Panc1 (cell line): ENCODE results near the gene PIBF1.

Experiments used
- CTCF ChIP-seq: fragments of 450-650 bp; IDR thresholded peaks from 2 replicates; pipeline ENCODE4 v1.5.1; 2017; ENCODE audit warnings: mild to moderate bottlenecking
- POLR2AphosphoS5 ChIP-seq: IDR thresholded peaks from 2 replicates; pipeline ENCODE4 v1.6.1; 2012; ENCODE audit warnings: mild to moderate bottlenecking, low read depth, low read length, moderate library complexity
- REST ChIP-seq, 2 experiments: IDR thresholded peaks; 2 replicates each; pipeline ENCODE4 v1.6.1; 2011 to 2012; ENCODE audit warnings: low read depth in 2 of 2, control low read depth in 1 of 2, low read length in 1 of 2, mild to moderate bottlenecking in 1 of 2, moderate library complexity in 1 of 2; ENCODE audit not compliant: insufficient read depth in 1 of 2
- TCF7L2 ChIP-seq: IDR thresholded peaks from 2 replicates; pipeline ENCODE4 v1.6.1; 2011; ENCODE audit warnings: mild to moderate bottlenecking, low read depth, low read length, inconsistent platforms

DNA sequence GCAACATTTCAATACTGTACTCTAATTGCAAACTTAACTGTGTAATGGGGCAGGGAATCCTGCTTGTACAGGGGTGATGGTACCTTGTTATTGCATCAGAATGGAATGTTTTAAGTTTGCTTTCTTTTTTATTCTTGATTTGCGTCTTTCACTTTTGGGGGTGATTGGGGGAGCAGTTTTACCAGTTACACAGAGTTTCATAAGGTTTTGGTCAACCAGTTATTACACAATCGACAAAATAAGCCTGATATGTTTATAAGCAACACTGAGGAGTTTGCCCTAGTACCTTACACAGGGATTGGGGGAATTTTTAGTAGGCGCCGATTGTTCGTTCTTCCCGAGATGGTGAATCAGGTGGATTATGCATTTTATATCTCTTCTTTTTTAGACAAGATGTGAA is 279.5 kb downstream of the PIBF1 start:
- TF ChIP-seq CTCF, result no peak
- no peak for TF ChIP-seq POLR2AphosphoS5
- no peak for TF ChIP-seq REST (IDR thresholded peaks at IDR 0.05; ENCODE audit: insufficient read depth in 1 of 2, low read depth in 2 of 2, low read length in 1 of 2)
- TF ChIP-seq TCF7L2, result no peak
